C1 segment of cervical spinal cord (tissue), 14 donors: ENCODE data around the gene ZNF57.
"Not testable (repeated sequence)": the region's sequence is repeated elsewhere in the genome, so short reads cannot be mapped to it uniquely, and the experiment has no call there.

ENCODE experiments used
- DNase-seq, 14 donors: peaks; one replicate each; lab custom pipeline; 2025; lab: John Stamatoyannopoulos, UW

ZNF57 gene

GRCh38 chr19:2952953-2953481 is 52.3 kb downstream of the ZNF57 start:
- DNase-seq, result no peak

- DNase-seq, result no peak
Measured at GRCh38 chr19:2957160-2957559, 56.4 kb downstream of the ZNF57 start.

DNA sequence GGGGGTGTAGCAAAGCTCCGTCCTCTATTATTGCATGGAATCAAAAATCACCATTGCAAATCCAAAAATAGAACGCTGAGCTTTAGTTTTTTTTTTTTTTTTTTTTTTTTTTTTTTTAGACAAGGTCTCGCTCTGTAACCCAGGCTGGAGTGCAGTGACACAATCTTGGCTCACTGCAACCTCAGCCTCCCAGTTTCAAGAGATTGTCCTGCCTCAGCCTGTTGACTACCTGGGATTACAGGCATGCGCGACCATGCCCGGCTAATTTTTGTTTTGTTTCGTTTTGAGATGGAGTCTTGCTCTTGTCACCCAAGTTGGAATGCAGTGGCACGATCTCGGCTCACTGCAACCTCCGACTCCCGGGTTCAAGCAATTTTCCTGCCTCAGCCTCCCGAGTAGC is 59.4 kb downstream of the ZNF57 start:
- no peak for DNase-seq

DNA sequence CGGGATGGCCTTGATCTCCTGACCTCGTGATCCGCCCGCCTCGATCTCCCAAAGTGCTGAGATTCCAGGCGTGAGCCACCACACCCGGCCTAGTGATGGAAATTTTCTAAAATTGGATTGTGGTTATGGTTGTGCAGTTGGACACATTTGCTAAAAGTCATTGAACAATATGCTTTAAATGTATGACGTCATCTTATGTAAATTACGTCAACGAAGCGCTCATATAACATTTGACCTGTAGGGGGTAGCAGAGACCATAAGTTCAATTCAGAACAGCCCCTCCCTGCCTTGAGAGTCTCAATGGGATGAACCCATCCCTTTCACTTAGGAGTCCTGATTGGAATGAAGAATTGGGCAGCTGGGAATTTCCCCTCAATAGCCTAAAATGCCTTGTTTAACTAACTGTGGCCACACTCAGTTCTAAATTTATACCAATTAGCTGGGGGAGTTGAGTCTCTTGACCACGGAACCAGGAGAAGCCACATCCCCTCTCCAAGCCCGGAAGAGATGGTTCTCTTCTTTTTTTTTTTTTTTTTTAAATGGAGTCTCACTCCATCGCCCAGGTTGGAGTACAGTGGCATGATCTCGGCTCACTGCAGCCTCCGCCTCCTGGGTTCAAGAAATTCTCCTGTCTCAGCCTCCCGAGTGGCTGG is 61.4 kb downstream of the ZNF57 start:
- DNase-seq, result peak in 5 of 14 donors; percentile 5 to 63 (median 30)

- no peak for DNase-seq
Measured at GRCh38 chr19:2963122-2963521, 62.4 kb downstream of the ZNF57 start.

DNA sequence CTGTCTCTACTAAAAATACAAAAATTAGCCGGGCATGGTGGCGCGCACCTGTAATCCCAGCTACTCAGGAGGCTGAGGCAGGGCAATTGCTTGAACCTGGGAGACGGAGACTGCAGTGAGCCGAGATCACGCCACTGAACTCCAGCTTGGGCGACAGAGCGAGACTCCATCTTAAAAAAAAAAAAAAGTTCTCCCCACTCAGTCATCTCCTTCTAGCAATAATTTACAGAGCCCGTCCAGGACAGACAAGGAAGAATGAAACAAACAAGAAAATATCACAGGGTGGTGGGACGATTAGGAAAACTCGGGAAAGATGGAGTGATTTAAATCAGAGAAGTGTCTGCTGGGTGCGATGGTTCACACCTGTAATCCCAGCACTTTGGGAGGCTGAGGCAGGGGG is 62.9 kb downstream of the ZNF57 start:
- not testable (repeated sequence) for DNase-seq

- no peak for DNase-seq
Measured at GRCh38 chr19:2964874-2965273, 64.1 kb downstream of the ZNF57 start.

- no peak for DNase-seq
Measured at GRCh38 chr19:2967972-2968371, 67.2 kb downstream of the ZNF57 start.
